ENCODE data around the gene CTPS1. TPM values are rescaled to one million over a fixed set of nuclear protein-coding genes. Genes with fewer than 3 reads are reported as not detected.

Gene CTPS1
- total RNA-seq, 2 experiments from 2014 or later = 41.7 to 42.2 TPM

GRCh38 chr1:41041614-41042270 is 62.2 kb downstream of the CTPS1 start:
- ChIA-PET POLR2A (no interaction called here), CTCF (no interaction called here)
- peaks cover 16% of the 10 kb centered on the region for H3K4me1 Mint-ChIP-seq
- H3K4me3 Mint-ChIP-seq = no peak overlapping the region
- no peaks in the 10 kb centered on the region for H3K9me3 Mint-ChIP-seq
- H3K27me3 Mint-ChIP-seq = no peaks in the 10 kb centered on the region
- peak overlapping the region; percentile 31 for H3K27ac Mint-ChIP-seq
- DNase-seq = no peak
- peaks cover 20% of the 10 kb centered on the region for H3K36me3 Mint-ChIP-seq (ENCODE audit: low read depth)

GRCh38 chr1:41044187-41044586 is 64.7 kb downstream of the CTPS1 start:
- Mint-ChIP-seq H3K27ac (peak overlapping the region; percentile 64), H3K9me3 (no peaks in the 10 kb centered on the region), H3K27me3 (no peaks in the 10 kb centered on the region), H3K4me3 (no peak overlapping the region), H3K4me1 (peaks cover 16% of the 10 kb centered on the region), H3K36me3 (ENCODE audit: low read depth) (peaks cover 17% of the 10 kb centered on the region)
- ChIA-PET CTCF (no interaction called here), POLR2A (interaction anchor here (0.9 kb wide), 1 partner anchor 64 kb away, joined by 4 read pairs; the partner anchor contains the start of gene CTPS1)
- no peak for DNase-seq

- ChIA-PET CTCF (no interaction called here), POLR2A (no interaction called here)
- no peaks in the 10 kb centered on the region for H3K9me3 Mint-ChIP-seq
- DNase-seq = no peak
- peaks cover 16% of the 10 kb centered on the region for H3K4me1 Mint-ChIP-seq
- H3K27ac Mint-ChIP-seq = no peak overlapping the region
- H3K36me3 Mint-ChIP-seq (ENCODE audit: low read depth) = peaks cover 11% of the 10 kb centered on the region
- no peaks in the 10 kb centered on the region for H3K27me3 Mint-ChIP-seq
- H3K4me3 Mint-ChIP-seq = no peak overlapping the region
Observed at GRCh38 chr1:41045740-41046139, 66.2 kb downstream of the CTPS1 start.

GRCh38 chr1:41046347-41046775 is 66.9 kb downstream of the CTPS1 start:
- Mint-ChIP-seq H3K4me1 (peaks cover 16% of the 10 kb centered on the region), H3K27ac (no peak overlapping the region), H3K4me3 (no peak overlapping the region), H3K36me3 (ENCODE audit: low read depth) (peaks cover 11% of the 10 kb centered on the region), H3K27me3 (no peaks in the 10 kb centered on the region), H3K9me3 (no peaks in the 10 kb centered on the region)
- no peak for DNase-seq
- CTCF ChIA-PET = no interaction called here
- POLR2A ChIA-PET = no interaction called here

- no peaks in the 10 kb centered on the region for H3K27me3 Mint-ChIP-seq
- no peak overlapping the region for H3K27ac Mint-ChIP-seq
- CTCF ChIA-PET = no interaction called here
- peaks cover 11% of the 10 kb centered on the region for H3K36me3 Mint-ChIP-seq (ENCODE audit: low read depth)
- POLR2A ChIA-PET = no interaction called here
- no peaks in the 10 kb centered on the region for H3K9me3 Mint-ChIP-seq
- DNase-seq = no peak
- H3K4me1 Mint-ChIP-seq = peaks cover 9% of the 10 kb centered on the region
- H3K4me3 Mint-ChIP-seq = no peak overlapping the region
Observed at GRCh38 chr1:41048540-41048939, 69.0 kb downstream of the CTPS1 start.

GRCh38 chr1:41051022-41051421 is 71.5 kb downstream of the CTPS1 start:
- DNase-seq = no peak
- ChIA-PET POLR2A (interaction anchor here (0.6 kb wide), 1 partner anchor 11 kb away, joined by 3 read pairs; no protein-coding TSS in a partner anchor), CTCF (no interaction called here)
- Mint-ChIP-seq H3K9me3 (no peaks in the 10 kb centered on the region), H3K27ac (no peak overlapping the region), H3K4me1 (no peaks in the 10 kb centered on the region), H3K4me3 (no peak overlapping the region), H3K27me3 (no peaks in the 10 kb centered on the region), H3K36me3 (ENCODE audit: low read depth) (peaks cover 12% of the 10 kb centered on the region)

GRCh38 chr1:41053316-41053715 is 73.8 kb downstream of the CTPS1 start:
- ChIA-PET CTCF (no interaction called here), POLR2A (no interaction called here)
- H3K27ac Mint-ChIP-seq = no peak overlapping the region
- no peaks in the 10 kb centered on the region for H3K9me3 Mint-ChIP-seq
- no peaks in the 10 kb centered on the region for H3K4me1 Mint-ChIP-seq
- no peak overlapping the region for H3K4me3 Mint-ChIP-seq
- H3K36me3 Mint-ChIP-seq (ENCODE audit: low read depth) = peaks cover 16% of the 10 kb centered on the region
- DNase-seq = no peak
- H3K27me3 Mint-ChIP-seq = no peaks in the 10 kb centered on the region

GRCh38 chr1:41056907-41057306 is 77.4 kb downstream of the CTPS1 start:
- DNase-seq = no peak
- CTCF ChIA-PET = interaction anchor here (0.7 kb wide), 1 partner anchor 85 kb away, joined by 3 read pairs; no protein-coding TSS in a partner anchor
- Mint-ChIP-seq H3K27ac (no peak overlapping the region), H3K36me3 (ENCODE audit: low read depth) (peaks cover 32% of the 10 kb centered on the region), H3K9me3 (no peaks in the 10 kb centered on the region), H3K27me3 (no peaks in the 10 kb centered on the region), H3K4me1 (no peaks in the 10 kb centered on the region), H3K4me3 (no peak overlapping the region)
- POLR2A ChIA-PET = no interaction called here

Other genes with a start within 250 kb of the CTPS1 start
- under 1 TPM; 0.45 to 0.60 TPM for gene KCNQ4, start 195.9 kb upstream of the CTPS1 start, total RNA-seq
- 1 to 10 TPM; 6.9 to 7.9 TPM for gene CITED4, start 117.3 kb upstream of the CTPS1 start, total RNA-seq
- gene SLFNL1, start 42.0 kb downstream of the CTPS1 start, total RNA-seq = under 1 TPM; 0.18 to 0.33 TPM

Data from activated CD4-positive, alpha-beta memory T cell treated with anti-CD3 and anti-CD28 coated beads, Interleukin-2, amount 10 ng/mL, durations not matched to agents 7 days and 5 days (primary cell).